GM19324 (cell line): Measurements from ENCODE around the gene MAD1L1.

Experiments
- ATAC-seq: cut with Tn5 transposase; IDR thresholded peaks from one replicate; pipeline ENCODE4 v1.9.1; 2021; ENCODE audit warnings: mild to moderate bottlenecking, moderate library complexity; ENCODE audit not compliant: unreplicated experiment, low FRiP score

MAD1L1 gene

DNA sequence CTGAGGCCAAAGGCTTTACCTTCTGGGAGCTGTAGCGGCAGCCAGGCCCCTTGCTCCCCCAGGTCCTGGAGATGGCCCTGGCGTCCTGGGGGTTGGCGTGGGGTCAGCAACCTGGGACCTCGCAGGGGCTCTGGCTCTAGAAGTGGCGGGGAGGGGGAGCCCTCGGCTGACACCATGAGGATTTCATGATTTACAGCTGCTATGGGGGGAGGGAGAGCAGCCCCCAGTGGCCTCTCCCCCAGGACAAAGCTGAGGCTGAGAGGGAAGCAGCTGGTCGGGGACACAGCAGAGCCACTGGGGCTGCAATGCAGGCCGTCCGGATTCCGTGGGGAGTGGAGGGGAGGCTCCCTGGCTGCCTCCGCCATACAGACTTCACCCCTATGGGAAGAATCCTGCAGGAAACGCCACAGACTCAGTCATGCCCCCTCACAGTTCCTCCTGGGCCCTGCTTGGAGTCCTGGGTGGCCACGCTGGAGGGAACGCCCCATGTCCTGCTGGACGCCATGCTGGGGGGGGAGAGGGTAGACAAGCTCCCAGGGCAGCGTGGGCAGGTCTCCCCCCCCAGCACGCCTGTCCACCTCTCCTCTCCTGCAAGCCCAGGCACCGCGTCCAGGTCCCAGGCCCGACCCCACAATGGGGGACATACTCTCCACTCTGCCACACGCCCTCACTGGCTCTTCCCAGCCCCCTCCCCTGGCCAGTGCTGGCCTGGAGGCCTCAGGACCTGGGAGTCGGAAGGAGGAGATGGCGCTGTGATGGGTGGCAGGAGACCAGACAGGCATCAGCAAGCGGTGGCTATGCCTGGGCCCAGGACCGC is 319.1 kb downstream of the MAD1L1 start:
- no peak for ATAC-seq

DNA sequence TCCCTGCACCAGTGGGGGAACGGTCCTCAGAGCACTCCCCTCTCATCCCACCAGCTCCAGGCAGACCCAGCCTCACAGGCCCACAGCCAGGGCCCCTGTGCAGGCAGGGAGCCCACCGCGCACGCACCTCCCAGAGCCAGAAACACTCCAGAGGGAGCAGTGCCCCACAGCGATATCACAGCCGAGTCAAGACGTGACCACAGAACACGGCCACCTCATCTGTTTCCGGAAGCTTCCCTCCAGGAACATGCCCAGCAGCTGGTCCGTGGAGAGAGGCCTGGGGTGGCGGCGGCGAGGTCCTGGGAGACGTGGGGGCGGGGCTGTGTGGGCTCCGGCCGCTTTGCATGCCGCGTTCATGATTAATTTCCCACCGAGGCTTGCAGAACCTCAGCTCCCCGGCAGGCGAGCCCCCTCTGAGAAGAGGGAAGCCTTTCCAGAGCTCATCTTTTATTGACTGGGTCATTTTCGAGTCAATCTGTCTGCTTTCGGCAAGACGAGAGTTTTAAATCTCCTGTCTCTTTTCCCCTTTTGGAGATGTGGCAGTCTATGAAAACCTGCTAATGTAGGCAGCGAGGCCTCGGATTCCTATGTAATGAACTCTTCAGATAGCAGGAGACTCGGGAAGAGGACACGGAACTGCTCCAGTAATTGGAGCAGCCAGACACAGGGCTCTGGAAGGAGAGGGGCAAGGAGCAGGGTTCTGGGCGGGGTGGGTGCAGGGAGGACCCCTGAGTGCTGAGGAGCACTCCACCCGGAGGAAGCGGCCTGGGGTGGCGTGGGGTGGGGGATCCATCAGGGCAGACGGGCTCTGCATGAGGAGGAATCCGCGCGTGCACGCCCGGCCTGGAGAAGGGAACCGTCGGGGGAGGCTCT is 319.9 kb downstream of the MAD1L1 start:
- ATAC-seq, result no peak

DNA sequence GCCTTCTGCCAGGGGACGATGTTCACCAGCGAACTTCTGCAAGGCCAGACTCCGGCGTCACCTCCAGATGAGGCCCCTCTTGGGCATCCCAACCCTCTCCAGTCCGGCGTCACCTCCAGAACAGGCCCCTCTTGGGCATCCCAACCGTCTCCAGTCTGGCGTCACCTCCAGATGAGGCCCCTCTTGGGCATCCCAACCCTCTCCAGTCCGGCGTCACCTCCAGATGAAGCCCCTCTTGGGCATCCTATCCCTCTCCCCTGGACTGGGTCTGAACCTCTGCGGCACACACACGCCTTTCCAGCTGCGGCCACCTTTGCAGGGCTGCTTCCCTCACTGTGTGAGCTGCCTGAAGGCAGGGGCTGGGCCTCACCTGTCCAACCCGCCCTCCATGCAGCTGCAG is 321.2 kb downstream of the MAD1L1 start:
- ATAC-seq, result no peak

DNA sequence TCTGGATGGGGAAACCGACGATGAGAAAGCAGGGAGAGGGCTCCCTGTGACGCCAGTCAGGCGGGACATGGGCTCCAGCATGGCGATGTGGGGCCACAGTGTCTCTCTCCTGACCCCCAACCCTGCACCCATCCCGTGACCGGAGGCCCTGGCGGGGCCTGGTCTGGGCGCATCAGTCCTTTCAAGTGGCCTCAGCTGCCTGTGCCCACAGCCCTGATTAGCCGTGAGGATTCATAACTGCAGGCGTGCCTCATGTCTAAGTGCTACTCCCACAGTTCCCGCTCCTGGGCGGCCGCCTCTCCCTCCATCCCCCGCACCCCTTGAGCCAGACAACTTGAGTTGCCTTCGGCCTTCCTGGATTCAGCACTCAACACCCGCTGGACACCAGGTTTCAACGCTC is 321.9 kb downstream of the MAD1L1 start:
- ATAC-seq, result no peak

DNA sequence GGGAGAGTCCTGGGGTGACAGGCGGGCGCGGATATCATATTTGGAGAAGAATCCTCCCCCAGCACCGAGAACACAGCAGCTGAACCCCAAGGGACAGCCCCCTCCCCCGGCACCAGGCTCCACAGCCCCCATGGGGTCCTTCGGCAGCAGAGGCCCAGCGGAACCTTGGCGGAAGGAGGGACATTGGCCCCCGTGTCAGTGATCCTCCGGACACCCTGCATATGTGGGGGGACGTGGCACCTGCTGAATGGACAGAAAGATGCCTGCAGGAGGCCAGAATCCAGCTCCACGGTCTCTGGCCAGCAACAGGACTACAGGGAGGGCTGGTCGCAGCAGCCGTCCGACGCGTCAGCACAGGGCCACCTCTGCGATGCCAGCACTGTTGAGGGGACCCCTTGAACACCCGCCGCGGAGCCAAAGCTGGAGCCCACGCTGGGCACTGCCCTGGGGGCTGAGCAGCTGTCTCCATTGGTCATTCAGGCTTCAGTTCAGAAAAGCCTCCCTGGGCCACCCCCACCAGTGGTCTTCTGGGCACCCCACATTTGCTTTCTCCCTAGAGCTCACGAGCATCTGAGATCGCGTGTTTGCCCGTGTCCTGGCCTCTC is 322.6 kb downstream of the MAD1L1 start:
- no peak for ATAC-seq

DNA sequence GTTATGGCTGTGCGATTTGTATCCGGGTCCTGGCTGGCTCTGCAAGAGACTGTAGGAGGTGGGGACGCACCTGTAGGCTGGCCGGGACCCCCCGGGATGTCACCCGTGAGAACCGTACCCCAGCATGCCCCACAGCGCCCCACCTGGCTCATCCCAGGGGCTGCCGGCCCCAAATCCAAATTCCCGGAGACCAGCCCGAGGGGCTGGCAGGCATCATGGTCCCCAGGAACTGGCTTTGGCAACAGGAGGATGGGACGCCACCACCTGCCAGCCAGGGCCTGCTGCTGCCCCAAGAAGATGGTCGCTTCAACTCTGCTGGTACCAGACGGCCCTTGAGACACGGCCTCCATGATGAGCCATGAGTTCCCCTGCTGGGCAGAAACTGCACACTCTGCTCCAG is 323.3 kb downstream of the MAD1L1 start:
- ATAC-seq, result no peak

DNA sequence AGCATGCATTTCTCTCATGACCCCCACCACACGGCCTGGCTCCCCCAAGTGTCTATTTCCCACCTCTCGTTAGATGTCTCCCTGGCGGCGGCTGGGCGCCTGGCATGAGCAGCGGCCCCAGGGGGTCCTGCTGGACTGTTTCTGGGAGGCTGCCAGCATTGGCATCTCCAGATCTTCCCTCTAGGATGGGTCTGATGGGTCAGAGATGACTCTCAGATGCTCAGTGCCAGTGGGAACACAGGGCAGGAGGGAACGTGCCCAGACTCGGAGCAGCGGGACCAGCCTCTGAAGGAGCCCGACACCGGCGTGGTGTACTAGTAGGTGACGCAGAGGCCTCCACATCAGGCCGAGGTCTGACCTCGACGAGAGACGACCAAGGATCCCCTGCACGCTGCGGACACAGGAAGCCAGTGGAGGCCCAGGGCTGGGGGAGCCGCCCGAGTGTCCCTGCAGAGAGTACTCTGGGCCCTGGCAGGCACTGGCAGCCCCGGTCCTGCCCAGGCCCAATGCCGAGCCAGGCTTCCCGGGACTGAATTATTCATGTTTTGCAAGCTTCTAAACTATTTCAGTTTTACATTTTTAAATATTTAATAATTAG is 323.8 kb downstream of the MAD1L1 start:
- no peak for ATAC-seq

DNA sequence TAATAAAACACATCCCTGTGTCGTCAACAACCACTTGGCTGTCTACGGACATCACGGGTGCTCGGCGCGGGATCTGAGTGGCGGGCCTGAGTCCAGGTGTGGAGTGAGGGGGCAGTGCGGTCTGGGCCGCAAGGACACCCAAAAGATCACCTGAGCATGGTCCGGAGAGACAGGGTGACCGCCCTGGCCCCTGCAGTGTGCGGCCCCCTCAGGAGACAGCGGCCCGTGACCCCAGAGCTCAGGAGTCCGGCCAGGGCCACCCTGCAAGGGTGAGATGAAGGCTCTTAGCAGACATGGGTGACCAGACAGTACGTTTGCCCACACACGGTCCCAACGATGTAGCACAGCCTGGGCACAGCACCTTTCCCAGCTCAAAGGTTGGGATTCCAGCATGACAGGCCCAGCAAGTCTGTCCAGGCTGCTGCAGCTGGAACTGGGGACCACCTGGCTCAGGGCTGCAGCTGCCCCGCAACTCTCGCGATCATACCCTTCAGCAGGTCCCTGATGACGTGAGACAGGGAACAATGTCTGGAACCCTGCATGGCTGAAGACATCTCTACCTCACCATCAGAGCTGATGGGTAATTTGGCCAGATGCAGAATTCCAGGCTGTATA is 324.9 kb downstream of the MAD1L1 start:
- ATAC-seq, result no peak

DNA sequence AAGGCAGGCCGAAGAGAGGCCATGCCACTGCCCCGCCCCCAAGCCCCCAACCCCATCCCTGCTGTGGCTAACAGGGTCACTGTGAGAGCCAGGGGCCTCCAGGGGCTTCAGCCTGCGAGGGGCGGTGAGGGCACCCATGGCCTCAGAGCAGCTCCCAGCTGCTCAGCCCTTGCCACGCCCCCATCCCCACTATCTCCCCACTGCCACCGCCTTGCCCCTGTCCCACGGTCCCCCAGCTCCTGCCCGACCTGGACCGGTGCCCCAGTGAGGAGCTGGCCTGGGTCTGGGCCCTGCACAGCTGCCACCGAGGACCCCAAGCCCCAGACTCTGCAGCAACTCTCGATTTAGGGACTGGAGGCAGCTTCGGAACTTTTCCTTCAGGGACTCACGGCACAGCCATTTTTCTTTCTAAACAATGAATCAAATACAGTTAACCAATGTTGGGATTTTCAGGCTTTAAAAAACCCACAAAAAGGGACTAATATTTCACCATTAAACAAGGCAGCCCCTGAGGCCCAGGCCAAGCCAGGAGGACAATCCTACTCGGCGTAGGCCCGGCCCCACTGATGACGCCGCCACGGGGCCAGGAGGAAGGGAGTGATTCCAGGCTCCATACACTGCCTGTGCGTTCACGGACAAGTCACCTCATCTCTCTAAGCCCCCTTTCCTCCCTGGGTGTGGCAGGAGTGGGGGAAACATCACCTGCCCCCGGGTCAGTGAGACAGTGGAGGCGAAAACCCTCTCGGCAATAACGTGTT is 325.6 kb downstream of the MAD1L1 start:
- ATAC-seq, result no peak

DNA sequence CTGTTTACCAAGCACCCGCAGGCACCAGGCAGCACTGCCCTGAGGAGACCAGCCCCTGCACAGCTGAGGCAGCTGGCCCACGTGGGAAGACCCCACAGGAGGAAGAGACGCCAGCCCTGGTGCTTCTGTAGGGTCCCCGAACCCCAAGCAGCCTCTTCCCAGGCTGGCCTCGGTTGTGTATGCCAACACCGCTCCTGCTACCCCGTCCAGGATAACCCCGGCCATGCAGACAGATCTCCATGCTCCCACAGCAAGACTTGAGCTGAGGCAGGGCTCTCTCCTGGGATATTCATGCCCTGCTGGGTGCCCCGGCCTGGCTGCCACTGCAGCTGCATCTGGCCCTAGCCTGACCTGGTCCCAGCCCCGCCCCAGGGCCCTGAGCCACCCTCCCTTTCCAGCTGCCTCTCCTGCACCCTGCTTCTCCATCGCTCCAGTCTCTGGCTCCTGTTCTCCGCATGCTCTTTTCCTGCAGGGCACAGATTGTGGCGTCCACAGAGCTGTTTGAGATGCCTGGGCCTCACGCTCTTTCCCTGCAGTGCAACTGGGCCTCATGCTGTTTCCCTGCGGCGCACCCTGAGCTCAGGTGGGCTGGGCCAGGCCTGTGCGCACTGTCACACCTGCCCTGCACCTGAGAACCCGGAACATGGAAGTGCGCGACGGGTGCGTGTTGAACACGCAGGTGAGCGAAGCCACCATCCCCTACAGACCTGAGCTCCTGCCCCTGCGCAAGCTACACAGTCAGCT is 326.5 kb downstream of the MAD1L1 start:
- ATAC-seq, result no peak

DNA sequence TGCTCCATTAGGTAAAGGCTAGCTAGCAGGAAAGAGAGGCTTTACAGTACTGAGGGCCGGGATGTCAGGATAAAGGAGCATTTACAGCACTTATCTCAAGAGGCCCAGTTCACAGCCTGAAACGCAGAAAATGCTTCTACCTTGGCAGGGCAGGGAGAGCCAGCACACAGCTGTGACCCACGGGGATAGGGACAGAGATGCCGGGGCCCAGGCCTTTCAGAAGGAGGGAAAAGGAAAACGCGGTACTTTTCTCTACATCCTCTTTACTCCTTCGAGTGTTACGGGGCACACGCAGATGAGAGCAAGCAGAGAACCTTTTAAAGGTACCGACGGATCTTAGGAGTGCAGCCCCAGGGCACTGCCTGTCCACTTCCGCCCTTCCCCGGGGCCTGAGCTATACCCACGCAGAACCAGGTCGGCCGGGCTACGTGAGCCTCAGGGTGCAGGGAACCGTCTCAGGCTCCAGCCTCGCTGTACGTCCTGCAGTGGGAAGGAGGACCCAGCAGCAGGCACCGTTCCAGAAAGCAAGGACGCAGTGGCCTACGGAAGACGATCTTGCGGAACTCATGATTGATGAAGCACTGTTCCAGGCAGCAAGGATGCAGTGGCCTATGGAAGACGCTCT is 330.4 kb downstream of the MAD1L1 start:
- ATAC-seq, result no peak

DNA sequence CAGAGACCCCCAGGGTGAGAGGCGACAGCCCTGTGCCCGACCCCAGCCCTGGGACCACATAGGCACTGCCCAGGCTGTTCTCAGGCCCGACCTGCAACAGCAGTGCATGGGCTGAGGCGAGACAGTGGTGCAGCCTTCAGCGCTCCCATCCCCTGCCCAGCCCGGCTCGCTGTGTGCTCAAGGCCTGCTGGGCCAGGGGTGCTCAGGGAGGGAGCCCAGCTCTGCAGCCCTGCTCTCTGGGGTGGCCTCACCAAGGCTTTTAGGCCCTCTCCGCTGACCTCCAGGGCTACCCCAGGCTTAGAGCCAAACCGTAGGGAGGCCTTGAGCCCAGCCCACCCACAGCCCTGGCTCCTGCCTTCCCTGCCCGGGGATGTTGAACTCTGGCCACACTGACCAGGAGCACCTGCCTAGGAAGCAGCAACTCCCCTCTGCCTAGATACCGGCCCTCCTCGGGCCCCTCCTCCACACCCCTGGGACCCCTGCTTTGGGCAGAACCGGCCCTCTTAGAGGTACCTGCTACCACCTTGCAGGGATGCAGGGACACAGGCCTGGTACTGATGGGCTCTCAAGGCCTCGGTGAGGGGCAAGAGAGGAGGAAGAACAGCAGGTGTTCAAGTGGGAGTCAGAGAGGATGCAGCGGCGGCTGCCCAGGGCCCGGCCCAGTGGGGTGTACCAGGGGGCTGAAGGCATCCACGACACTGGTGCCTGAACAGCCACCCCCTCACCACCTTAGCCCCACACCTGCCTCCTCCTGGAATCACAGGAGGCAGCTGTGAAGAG is 331.1 kb downstream of the MAD1L1 start:
- ATAC-seq, result no peak

DNA sequence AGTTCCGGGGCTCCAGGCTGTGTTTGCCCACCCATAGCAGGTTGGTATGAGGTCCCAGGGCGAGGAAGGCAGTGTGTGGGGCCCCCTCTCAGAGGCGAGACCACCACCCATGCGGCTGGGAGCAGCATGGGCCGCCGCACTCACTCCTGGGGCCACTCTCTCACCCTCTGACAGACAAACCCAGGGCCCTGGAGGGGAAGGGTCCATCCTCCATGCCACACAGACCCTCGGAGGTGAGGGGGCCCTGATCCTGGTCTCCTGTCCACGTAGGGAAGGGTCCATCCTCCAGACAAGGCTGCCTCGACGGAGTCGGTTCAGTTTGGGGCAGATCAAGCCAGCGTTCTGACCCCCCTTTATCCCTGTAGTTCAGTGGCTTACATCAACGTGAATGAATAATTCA is 331.9 kb downstream of the MAD1L1 start:
- no peak for ATAC-seq

DNA sequence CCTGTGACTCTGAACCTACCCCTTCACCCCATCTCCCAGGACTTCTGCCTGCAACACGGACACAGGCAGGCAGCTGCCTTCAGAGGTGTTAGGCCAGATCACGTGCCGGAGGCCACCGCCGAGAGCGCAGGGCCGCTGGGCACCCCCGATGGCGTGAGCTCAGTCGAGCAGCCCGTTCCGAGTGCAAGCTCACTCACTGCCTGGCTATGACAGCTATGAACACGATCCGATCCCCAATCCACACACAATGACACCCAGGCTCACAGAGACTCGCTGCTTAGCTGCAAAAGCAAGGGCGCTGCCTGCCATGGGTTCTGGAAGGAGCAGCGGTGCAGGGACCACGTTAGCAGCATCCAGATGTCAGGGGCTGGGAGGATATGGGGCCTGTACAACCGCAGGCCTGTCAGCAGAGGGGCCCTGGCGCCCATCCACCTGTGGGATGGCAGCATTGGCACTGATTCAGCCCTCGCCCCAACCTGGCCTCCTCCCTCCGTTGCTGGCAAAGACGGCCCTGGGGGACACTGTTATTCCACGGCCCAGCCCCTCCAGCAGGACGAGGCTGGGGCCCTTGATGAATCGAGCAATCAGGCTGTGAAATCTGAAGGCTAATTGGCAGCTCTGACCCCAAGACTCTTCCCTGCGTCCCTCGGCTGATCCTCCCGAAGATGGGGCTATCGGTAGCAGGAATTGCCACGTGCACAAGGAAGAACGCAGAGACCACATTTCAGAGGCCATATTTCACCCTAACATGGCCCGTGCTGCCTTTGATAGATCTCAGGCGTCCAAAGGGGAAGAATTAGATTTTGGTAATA is 332.6 kb downstream of the MAD1L1 start:
- ATAC-seq, result no peak

DNA sequence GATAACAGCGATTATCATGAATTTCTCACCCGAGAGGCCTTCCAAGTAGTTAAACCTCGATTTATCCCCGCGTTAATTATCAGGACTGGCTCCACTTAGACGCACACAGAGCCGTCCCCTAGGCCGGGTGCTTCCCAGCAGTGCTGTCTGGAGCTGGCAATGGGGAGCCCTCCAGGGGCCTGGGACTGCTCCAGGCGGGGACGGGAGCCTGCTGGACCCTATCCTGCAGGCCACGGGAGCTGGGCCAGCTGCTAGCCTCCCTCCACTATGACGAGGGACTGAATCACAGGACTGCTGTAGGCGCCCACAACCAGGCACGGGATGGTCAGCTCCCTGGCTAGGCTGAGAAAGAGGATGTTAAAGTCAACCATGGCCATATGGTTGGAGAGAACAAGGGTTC is 333.5 kb downstream of the MAD1L1 start:
- ATAC-seq, result no peak

DNA sequence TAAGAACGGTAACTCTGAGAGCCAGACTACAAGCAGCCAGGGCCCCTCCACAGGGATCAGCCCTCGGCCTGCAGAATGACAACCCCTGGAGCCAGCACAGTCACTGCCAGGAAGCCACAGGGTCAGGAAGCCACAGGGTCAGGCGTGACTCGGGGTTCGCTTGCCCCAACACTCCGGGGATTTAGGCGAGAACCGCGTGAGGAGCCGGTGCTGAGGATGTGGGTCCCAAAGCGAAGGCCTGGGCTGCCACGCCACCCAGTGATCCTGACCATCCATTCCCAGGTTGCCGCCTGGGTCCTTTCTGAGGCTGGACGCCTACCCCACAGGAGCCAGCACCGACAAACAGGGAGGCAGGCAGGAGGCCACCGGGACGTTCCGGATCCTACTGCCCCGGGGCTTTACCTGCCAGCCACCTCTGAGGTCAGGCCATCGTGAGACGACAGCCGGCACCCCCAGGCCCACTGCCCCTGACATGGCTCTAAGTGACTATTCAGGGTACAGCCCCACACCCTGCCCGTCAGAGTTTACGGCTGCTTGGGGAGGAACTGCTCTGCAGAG is 334.0 kb downstream of the MAD1L1 start:
- ATAC-seq, result no peak
